HepG2 (cell line): ENCODE measurements around the gene PNKD. TPM values are rescaled to one million over a fixed set of nuclear protein-coding genes. Genes with fewer than 3 reads are reported as not detected.

ENCODE experiments used
- ATAC-seq: fragments of 200-7000 bp; cut with Tn5 transposase; 3 replicates; pipeline ENCODE4 v1.9.1; 2020; ENCODE audit warnings: mild to moderate bottlenecking, moderate library complexity
- BruUV-seq: library from RNA; stranded (reverse); fragments of 400-500 nt; replicated peaks from 2 replicates; lab custom pipeline; 2021; lab: Mats Ljungman, UMichigan
- CTCF ChIA-PET: fragments of 300-600 bp; formaldehyde crosslinking; extraction: SDS; loops from one replicate; lab custom pipeline; 2021; ENCODE audit warnings: low total read pairs, inconsistent platforms, low intra/inter-chr PET ratio; lab: Yijun Ruan, JAX
- POLR2A ChIA-PET: fragments of 350-600 bp; sonication (Branson Sonifier 250); formaldehyde crosslinking; loops from one replicate; lab custom pipeline; 2020; ENCODE audit warnings: antibody characterized with exemption, inconsistent platforms; lab: Yijun Ruan, JAX
- DNase-seq: peaks from one replicate; pipeline ENCODE4 v3.0.0-alpha.2; 2015; ENCODE audit warnings: low spot score
- FAIRE-seq: peaks from 3 replicates; lab custom pipeline; 2011; peaks lifted over from hg19 to GRCh38; lab: Jason Lieb, UNC
- H2AFZ ChIP-seq: one replicate; pipeline ENCODE4 v1.6.1; 2011; ENCODE audit warnings: low read length, inconsistent platforms
- H3K27ac ChIP-seq: fragments of 300-600 bp; 3 replicates; pipeline ENCODE4 v1.8.0; 2011; ENCODE audit warnings: mixed run types, mild to moderate bottlenecking, mixed read lengths, low read length, inconsistent platforms; ENCODE audit not compliant: insufficient read depth; ENCODE audit errors: extremely low read length
- H3K27me3 ChIP-seq, 2 experiments: fragments of 200-600 bp in 1 of 2; 2 replicates in 1 of 2; 3 replicates in 1 of 2; pipeline versions ENCODE4 v1.6.0 to v1.8.0; 2011; ENCODE audit warnings: low read length in 2 of 2, mild to moderate bottlenecking in 2 of 2, moderate library complexity in 2 of 2, inconsistent platforms in 1 of 2; ENCODE audit not compliant: insufficient read depth in 2 of 2, control insufficient read depth in 1 of 2
- H3K36me3 ChIP-seq, 2 experiments: fragments of 200-600 bp in 1 of 2; replicated peaks in 1 of 2; 2 replicates in 1 of 2; 3 replicates in 1 of 2; pipeline versions ENCODE4 v1.5.1 to v1.8.0; 2011; ENCODE audit warnings: low read length in 2 of 2, inconsistent platforms in 1 of 2; ENCODE audit not compliant: insufficient read depth in 2 of 2, control insufficient read depth in 1 of 2
- H3K4me1 ChIP-seq: 2 replicates; pipeline ENCODE4 v1.5.1; 2012; ENCODE audit warnings: low read length, inconsistent platforms; ENCODE audit not compliant: insufficient read depth
- H3K4me2 ChIP-seq: 2 replicates; pipeline ENCODE4 v1.6.0; 2011; ENCODE audit warnings: low read depth, low read length, inconsistent platforms
- H3K4me3 ChIP-seq, 3 experiments: fragments of 200-600 bp in 1 of 3; sonication (generic), shearing (Covaris generic) in 1 of 3; replicated peaks in 1 of 3; 2 replicates each; pipeline ENCODE4 v1.5.1; 2011 to 2016; ENCODE audit warnings: low read length in 3 of 3, inconsistent platforms in 2 of 3, low read depth in 2 of 3, mild to moderate bottlenecking in 2 of 3, control low read depth in 1 of 3, mixed read lengths in 1 of 3; ENCODE audit not compliant: insufficient read depth in 1 of 3
- H3K79me2 ChIP-seq: one replicate; pipeline ENCODE4 v1.6.1; 2011; ENCODE audit warnings: low read length, inconsistent platforms; ENCODE audit not compliant: insufficient read depth
- H3K9ac ChIP-seq: 2 replicates; pipeline ENCODE4 v1.6.0; 2011; ENCODE audit warnings: mild to moderate bottlenecking, low read depth, low read length, inconsistent platforms; ENCODE audit not compliant: insufficient read depth
- H3K9me3 ChIP-seq: 2 replicates; pipeline ENCODE4 v1.5.1; 2012; ENCODE audit warnings: mild to moderate bottlenecking, low read length
- H4K20me1 ChIP-seq: 2 replicates; pipeline ENCODE4 v1.6.0; 2011; ENCODE audit warnings: inconsistent platforms, mild to moderate bottlenecking, low read length, moderate library complexity; ENCODE audit not compliant: insufficient read depth
- CC2D1A ChIP-seq: sonication (generic); formaldehyde crosslinking; IDR thresholded peaks from 2 replicates; pipeline ENCODE4 v1.8.1; 2023; ENCODE audit warnings: mild to moderate bottlenecking, missing genetic modification reagents
- CEBPG ChIP-seq: IDR thresholded peaks from 2 replicates; pipeline ENCODE4 v1.6.1; 2016
- KDM2A ChIP-seq: sonication (generic); formaldehyde crosslinking; IDR thresholded peaks from 2 replicates; pipeline ENCODE4 v1.4.0; 2020; ENCODE audit warnings: low read depth, missing genetic modification reagents, borderline replicate concordance
- MEIS1 ChIP-seq: sonication (generic); formaldehyde crosslinking; IDR thresholded peaks from 2 replicates; pipeline ENCODE4 v1.9.0; 2021; ENCODE audit warnings: mild to moderate bottlenecking, missing genetic modification reagents, moderate library complexity, borderline replicate concordance
- MIER2 ChIP-seq: IDR thresholded peaks from 2 replicates; pipeline ENCODE4 v1.6.1; 2016; ENCODE audit warnings: missing biosample characterization, missing genetic modification reagents
- RFX5 ChIP-seq: IDR thresholded peaks from 2 replicates; pipeline ENCODE4 v1.6.1; 2011; ENCODE audit warnings: low read depth, low read length, improper control_type of control experiment
- U2AF1 ChIP-seq: fragments of 200-400 bp; formaldehyde crosslinking; optimal IDR thresholded peaks from 2 replicates; pipeline ENCODE3; 2017; ENCODE audit warnings: mild to moderate bottlenecking, low read depth, low read length
- ZHX2 ChIP-seq, 2 experiments: sonication (generic) in 1 of 2; formaldehyde crosslinking in 1 of 2; IDR thresholded peaks; 2 replicates each; pipeline versions ENCODE4 v1.6.1 to v1.9.0; 2014 to 2022; ENCODE audit warnings: antibody characterized with exemption in 1 of 2, borderline replicate concordance in 1 of 2, inconsistent platforms in 1 of 2, low read depth in 1 of 2, missing genetic modification reagents in 1 of 2
- ZNF891 ChIP-seq: sonication (generic); formaldehyde crosslinking; IDR thresholded peaks from 2 replicates; pipeline ENCODE4 v1.5.0; 2020; ENCODE audit warnings: mild to moderate bottlenecking, missing genetic modification reagents
- WGBS: methylation state at CpG from one replicate; pipeline ENCODE4 v1.1.6; 2017; ENCODE audit warnings: low lambda C conversion rate; 5-methylcytosine and 5-hydroxymethylcytosine counted together
- in situ Hi-C: cut with HindIII; loops from 2 replicates; pipeline ENCODE4 v1.10.0; 2017; ENCODE audit warnings: low pct_unique_long_range_greater_than_20kb; ENCODE audit not compliant: extremely low pct_ligation_motif_present
- intact Hi-C: fragments of 100-400 bp; cut with micrococcal nuclease; formaldehyde crosslinking; loops from one replicate; pipeline ENCODE4 v1.10.0; 2022; ENCODE audit not compliant: unreplicated experiment
- polyA plus RNA-seq, 8 experiments: library from polyadenylated mRNA; depleted of rRNA in 3 of 8; stranded (reverse) in 7 of 8; unstranded in 1 of 8; fragments of >200 nt; fragmentation: Illumina TruSeq in 4 of 8; extraction: Trizol in 4 of 8; gene quantifications; 2 replicates each; pipeline versions ENCODE4 v1.2.1 to v1.2.3, GENCODE V29; 2011 to 2016; ENCODE audit warnings: low read depth in 4 of 8, missing spikeins in 1 of 8, mixed read lengths in 1 of 8; ENCODE audit not compliant: insufficient read depth in 1 of 8
- total RNA-seq, 5 experiments: library from RNA; depleted of rRNA; stranded (reverse); fragments of >200 nt; fragmentation: Illumina TruSeq; extraction: Trizol; gene quantifications; 2 replicates each; pipeline ENCODE4 v1.2.3, GENCODE V29; 2016; ENCODE audit warnings: low read depth in 1 of 5
- TF ChIP-seq, protein P1 (sequence below): sonication (generic); formaldehyde crosslinking; IDR thresholded peaks from 2 replicates; pipeline ENCODE4 v1.8.0; 2022; ENCODE audit warnings: missing genetic modification reagents, mild to moderate bottlenecking, borderline replicate concordance
- TF ChIP-seq, protein P2 (sequence below): sonication (generic); formaldehyde crosslinking; IDR thresholded peaks from 2 replicates; pipeline ENCODE4 v1.4.0; 2020; ENCODE audit warnings: missing genetic modification reagents, borderline replicate concordance
- TF ChIP-seq, protein P3 (sequence below): sonication (generic); formaldehyde crosslinking; IDR thresholded peaks from 2 replicates; pipeline ENCODE4 v1.8.1; 2023; ENCODE audit warnings: mild to moderate bottlenecking, inconsistent platforms, moderate library complexity, missing genetic modification reagents, borderline replicate concordance

The PNKD gene
- total and polyA plus RNA-seq, 2 of the 13 experiments (the other 11 are each of a cell fraction or from before 2014, with no cell fraction given), result 55.9 to 80.4 TPM

GRCh38 chr2:218230882-218231281, 39.4 kb upstream of the PNKD start:
- Histone ChIP-seq H3K4me1 (peaks cover 39% of the 10 kb centered on the region), H2AFZ (no peak overlapping the region), H3K4me3 (no peak overlapping the region), H3K79me2 (no peaks in the 10 kb centered on the region), H3K9me3 (no peaks in the 10 kb centered on the region), H3K9ac (no peak overlapping the region), H3K4me2 (no peak overlapping the region; the same call in 1 of the 2 replicates), H3K27me3 (no peaks in the 10 kb centered on the region), H3K27ac (no peak overlapping the region), H4K20me1 (no peaks in the 10 kb centered on the region), H3K36me3 (peaks cover 34 to 88% of the 10 kb centered on the region in 2 experiments)
- 30% methylated on average over 1 of the region's 1 CpG for WGBS
- DNase-seq (peak; percentile 70), ATAC-seq (peak; percentile 97), FAIRE-seq (peak; percentile 75)
- intact Hi-C loops, result no loop called here
- POLR2A ChIA-PET, result interaction anchor here (1.0 to 1.7 kb wide), 3 partner anchors 14 to 39 kb away, joined by 4 to 11 read pairs (median 4); partner anchors contain the start of genes AAMP, ARPC2 and PNKD
- CTCF ChIA-PET, result no interaction called here
- no TSS peak for BruUV-seq
- in situ Hi-C loops, result no loop called here
- no peak for TF ChIP-seq U2AF1
- TF ChIP-seq, protein P1, sequence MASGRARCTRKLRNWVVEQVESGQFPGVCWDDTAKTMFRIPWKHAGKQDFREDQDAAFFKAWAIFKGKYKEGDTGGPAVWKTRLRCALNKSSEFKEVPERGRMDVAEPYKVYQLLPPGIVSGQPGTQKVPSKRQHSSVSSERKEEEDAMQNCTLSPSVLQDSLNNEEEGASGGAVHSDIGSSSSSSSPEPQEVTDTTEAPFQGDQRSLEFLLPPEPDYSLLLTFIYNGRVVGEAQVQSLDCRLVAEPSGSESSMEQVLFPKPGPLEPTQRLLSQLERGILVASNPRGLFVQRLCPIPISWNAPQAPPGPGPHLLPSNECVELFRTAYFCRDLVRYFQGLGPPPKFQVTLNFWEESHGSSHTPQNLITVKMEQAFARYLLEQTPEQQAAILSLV, result no peak
- TF ChIP-seq, protein P2, sequence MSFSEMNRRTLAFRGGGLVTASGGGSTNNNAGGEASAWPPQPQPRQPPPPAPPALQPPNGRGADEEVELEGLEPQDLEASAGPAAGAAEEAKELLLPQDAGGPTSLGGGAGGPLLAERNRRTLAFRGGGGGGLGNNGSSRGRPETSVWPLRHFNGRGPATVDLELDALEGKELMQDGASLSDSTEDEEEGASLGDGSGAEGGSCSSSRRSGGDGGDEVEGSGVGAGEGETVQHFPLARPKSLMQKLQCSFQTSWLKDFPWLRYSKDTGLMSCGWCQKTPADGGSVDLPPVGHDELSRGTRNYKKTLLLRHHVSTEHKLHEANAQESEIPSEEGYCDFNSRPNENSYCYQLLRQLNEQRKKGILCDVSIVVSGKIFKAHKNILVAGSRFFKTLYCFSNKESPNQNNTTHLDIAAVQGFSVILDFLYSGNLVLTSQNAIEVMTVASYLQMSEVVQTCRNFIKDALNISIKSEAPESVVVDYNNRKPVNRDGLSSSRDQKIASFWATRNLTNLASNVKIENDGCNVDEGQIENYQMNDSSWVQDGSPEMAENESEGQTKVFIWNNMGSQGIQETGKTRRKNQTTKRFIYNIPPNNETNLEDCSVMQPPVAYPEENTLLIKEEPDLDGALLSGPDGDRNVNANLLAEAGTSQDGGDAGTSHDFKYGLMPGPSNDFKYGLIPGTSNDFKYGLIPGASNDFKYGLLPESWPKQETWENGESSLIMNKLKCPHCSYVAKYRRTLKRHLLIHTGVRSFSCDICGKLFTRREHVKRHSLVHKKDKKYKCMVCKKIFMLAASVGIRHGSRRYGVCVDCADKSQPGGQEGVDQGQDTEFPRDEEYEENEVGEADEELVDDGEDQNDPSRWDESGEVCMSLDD, result no peak
- TF ChIP-seq, protein P3, sequence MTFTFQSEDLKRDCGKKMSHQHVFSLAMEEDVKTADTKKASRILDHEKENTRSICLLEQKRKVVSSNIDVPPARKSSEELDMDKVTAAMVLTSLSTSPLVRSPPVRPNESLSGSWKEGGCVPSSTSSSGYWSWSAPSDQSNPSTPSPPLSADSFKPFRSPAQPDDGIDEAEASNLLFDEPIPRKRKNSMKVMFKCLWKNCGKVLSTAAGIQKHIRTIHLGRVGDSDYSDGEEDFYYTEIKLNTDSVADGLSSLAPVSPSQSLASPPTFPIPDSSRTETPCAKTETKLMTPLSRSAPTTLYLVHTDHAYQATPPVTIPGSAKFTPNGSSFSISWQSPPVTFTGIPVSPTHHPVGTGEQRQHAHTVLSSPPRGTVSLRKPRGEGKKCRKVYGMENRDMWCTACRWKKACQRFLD (CRISPR knock-in tag), result no peak
- TF ChIP-seq MEIS1 (CRISPR knock-in tag), result no peak
- no peak for TF ChIP-seq ZNF891
- TF ChIP-seq KDM2A, result no peak
- no peak for TF ChIP-seq MIER2 (CRISPR knock-in tag)
- TF ChIP-seq ZHX2 (IDR thresholded peaks at IDR 0.05; ENCODE audit: low read depth), result no peak
- no peak for TF ChIP-seq ZHX2 (CRISPR knock-in tag; IDR thresholded peaks at IDR 0.05; ENCODE audit: borderline replicate concordance)
- no peak for TF ChIP-seq RFX5
- TF ChIP-seq CEBPG (CRISPR knock-in tag), result 0 out of 2 replicates have a peak, but pooled peaks have one; percentile 10
- no peak for TF ChIP-seq CC2D1A
